GM18517 (cell line): Measurements from ENCODE around the gene AIG1.
"Not testable (repeated sequence)": the region's sequence is repeated elsewhere in the genome, so short reads cannot be mapped to it uniquely, and the experiment has no call there.

Experiments
- ATAC-seq: cut with Tn5 transposase; IDR thresholded peaks from one replicate; pipeline ENCODE4 v1.9.1; 2021; ENCODE audit warnings: mild to moderate bottlenecking, moderate library complexity; ENCODE audit not compliant: unreplicated experiment

Gene AIG1

GRCh38 chr6:143055213-143055612 is 5.5 kb upstream of the AIG1 start:
- ATAC-seq, result no peak

- no peak for ATAC-seq
Observed at GRCh38 chr6:143055891-143056290, 4.8 kb upstream of the AIG1 start.

- ATAC-seq, result no peak
Observed at GRCh38 chr6:143058987-143059386, 1.7 kb upstream of the AIG1 start.

- peak; percentile 24 for ATAC-seq
Observed at GRCh38 chr6:143059663-143060353, 881 bp upstream of the AIG1 start.

- ATAC-seq, result peak; percentile 61
Observed at GRCh38 chr6:143060354-143060805, 309 bp upstream of the AIG1 start.

- no peak for ATAC-seq
Observed at GRCh38 chr6:143061597-143062385, 1.1 kb downstream of the AIG1 start.

GRCh38 chr6:143062551-143062950 is 1.9 kb downstream of the AIG1 start:
- ATAC-seq, result no peak

- no peak for ATAC-seq
Observed at GRCh38 chr6:143063631-143064030, 2.9 kb downstream of the AIG1 start.

GRCh38 chr6:143064271-143064670 is 3.6 kb downstream of the AIG1 start:
- no peak for ATAC-seq

- no peak for ATAC-seq
Observed at GRCh38 chr6:143064951-143065683, 4.4 kb downstream of the AIG1 start.

- ATAC-seq, result no peak
Observed at GRCh38 chr6:143068001-143068400, 7.3 kb downstream of the AIG1 start.

GRCh38 chr6:143074101-143074500 is 13.4 kb downstream of the AIG1 start:
- no peak for ATAC-seq

GRCh38 chr6:143074670-143075318 is 14.1 kb downstream of the AIG1 start:
- ATAC-seq, result no peak

GRCh38 chr6:143078468-143079324 is 18.0 kb downstream of the AIG1 start:
- ATAC-seq, result no peak

- no peak for ATAC-seq
Observed at GRCh38 chr6:143079325-143079640, 18.6 kb downstream of the AIG1 start.

GRCh38 chr6:143082274-143082673 is 21.6 kb downstream of the AIG1 start:
- not testable (repeated sequence) for ATAC-seq

GRCh38 chr6:143084019-143084418 is 23.3 kb downstream of the AIG1 start:
- not testable (repeated sequence) for ATAC-seq

GRCh38 chr6:143087335-143087734 is 26.6 kb downstream of the AIG1 start:
- not testable (repeated sequence) for ATAC-seq

- no peak for ATAC-seq
Observed at GRCh38 chr6:143087856-143088255, 27.2 kb downstream of the AIG1 start.

GRCh38 chr6:143090314-143091044 is 29.8 kb downstream of the AIG1 start:
- no peak for ATAC-seq
